GM21528 (cell line): ENCODE measurements around the gene PRKCSH.
"Not testable (repeated sequence)": the region's sequence is repeated elsewhere in the genome, so short reads cannot be mapped to it uniquely, and the experiment has no call there.

Source experiments
- ATAC-seq: cut with Tn5 transposase; IDR thresholded peaks from one replicate; pipeline ENCODE4 v1.9.1; 2021; ENCODE audit warnings: mild to moderate bottlenecking, moderate library complexity; ENCODE audit not compliant: unreplicated experiment, low FRiP score

Gene PRKCSH

DNA sequence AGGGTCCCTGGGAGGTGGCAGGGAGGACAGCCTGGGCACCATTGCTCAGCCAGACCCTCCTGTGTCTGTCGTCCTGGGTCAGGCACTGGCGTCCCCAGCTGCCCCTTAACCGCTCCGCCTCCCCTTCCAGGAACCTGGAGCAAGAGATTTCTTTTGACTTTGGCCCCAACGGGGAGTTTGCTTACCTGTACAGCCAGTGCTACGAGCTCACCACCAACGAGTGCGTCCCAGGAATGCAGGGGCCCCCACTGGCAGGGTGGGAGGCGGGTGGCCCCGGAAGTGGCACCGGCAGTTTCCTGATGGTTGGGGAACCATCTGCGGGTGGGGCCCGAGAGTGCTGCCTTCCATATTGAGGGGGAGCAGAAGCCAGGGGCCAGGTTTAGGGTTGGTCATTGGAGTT lies 13.0 kb downstream of the PRKCSH start:
- ATAC-seq, result no peak

DNA sequence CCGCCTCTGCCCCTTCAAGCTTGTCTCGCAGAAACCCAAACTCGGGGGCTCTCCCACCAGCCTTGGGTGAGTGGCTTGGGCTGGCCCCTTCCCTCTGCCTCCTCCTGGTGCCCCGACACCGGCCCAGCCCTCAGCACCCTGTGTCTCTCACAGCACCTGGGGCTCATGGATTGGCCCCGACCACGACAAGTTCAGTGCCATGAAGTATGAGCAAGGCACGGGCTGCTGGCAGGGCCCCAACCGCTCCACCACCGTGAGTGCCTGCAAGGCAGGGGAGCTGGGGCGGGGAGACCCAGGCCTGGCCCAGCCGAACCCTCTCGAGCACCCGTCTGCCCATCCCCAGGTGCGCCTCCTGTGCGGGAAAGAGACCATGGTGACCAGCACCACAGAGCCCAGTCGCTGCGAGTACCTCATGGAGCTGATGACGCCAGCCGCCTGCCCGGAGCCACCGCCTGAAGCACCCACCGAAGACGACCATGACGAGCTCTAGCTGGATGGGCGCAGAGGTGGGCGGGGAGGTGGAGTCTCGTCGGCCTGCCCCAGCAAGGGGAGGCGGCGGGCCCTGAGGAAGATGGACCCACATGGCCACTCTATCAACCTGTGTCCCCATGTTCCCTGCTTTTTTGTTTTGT lies 13.6 kb downstream of the PRKCSH start:
- no peak for ATAC-seq

GRCh38 chr19:11450570-11451326 lies 15.3 kb downstream of the PRKCSH start:
- ATAC-seq, result no peak

- no peak for ATAC-seq
These were observed 16.0 kb downstream of the PRKCSH start for GRCh38 chr19:11451327-11451870.

- no peak for ATAC-seq
These were observed 16.6 kb downstream of the PRKCSH start for GRCh38 chr19:11451871-11452619.

DNA sequence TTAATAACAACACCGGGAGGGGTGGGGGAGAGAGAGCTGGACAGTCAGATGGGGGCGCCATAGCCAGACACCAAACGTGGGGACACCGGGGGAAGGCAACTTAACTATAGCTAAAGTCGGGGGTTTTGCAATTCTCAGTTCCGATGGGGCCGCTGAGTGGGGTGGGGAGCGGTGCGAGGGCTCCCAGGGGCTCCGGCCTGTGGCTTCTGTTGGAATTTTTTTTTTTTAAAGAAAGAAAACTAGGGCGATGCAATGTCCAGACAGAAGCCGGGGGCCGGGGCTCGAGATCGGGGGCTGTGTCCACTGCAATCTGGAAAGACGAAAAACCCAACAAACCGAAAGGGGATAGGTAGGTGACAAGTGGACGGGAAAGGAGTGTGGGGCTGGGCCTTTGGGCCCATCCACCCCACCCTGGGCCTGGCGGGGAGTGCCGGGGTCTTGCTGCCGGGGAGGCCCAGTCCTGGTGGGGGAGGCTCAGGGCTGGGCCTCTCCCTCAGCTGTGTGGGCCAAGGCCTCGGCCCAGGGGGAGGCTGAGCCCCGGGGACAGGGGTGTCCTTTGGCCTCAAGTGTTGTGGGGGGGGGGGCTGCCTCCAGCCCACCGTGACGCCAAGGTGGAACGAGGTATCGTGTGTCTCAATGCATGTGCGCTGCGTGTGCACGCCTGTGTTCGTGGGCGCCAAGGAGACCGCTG lies 17.3 kb downstream of the PRKCSH start:
- ATAC-seq, result no peak

GRCh38 chr19:11453468-11454341 lies 18.3 kb downstream of the PRKCSH start:
- ATAC-seq, result no peak

- ATAC-seq, result not testable (repeated sequence)
These were observed 19.8 kb downstream of the PRKCSH start for GRCh38 chr19:11455233-11455554.

- no peak for ATAC-seq
These were observed 21.2 kb downstream of the PRKCSH start for GRCh38 chr19:11456659-11457058.

- no peak for ATAC-seq
These were observed 21.7 kb downstream of the PRKCSH start for GRCh38 chr19:11457115-11457514.

- no peak for ATAC-seq
These were observed 22.4 kb downstream of the PRKCSH start for GRCh38 chr19:11457831-11458230.

DNA sequence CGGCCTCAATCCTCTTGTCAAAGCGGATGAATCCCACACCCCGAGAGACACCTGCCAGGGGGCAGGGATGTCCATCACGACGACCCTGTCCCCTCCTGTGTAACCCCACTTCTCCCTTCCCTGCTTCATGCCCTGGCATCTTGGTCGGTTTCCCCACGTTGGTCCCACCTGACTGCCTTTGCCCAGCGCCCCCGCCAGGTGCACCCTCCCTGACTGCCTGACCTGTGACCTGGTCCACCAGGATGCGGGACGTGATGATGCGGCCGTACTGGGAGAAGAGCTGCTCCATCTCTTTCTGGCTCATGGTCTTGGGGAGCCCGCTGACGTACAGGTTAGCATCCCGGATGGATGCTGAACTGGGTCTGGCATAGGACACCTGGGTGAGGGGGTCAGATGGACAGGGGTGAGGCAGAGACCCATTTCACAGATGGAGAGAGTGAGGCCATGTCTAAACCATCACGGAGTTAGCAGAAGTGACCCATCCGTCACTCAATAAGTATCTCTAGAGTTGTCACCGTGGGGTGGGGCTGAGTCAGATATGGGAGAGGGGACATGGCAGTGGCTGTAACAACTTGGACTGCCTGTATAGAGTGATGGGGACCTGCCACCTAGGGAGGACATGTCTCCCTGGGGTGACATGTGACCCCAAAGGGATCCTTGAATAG lies 22.9 kb downstream of the PRKCSH start:
- ATAC-seq, result no peak

GRCh38 chr19:11458912-11459311 lies 23.5 kb downstream of the PRKCSH start:
- not testable (repeated sequence) for ATAC-seq

DNA sequence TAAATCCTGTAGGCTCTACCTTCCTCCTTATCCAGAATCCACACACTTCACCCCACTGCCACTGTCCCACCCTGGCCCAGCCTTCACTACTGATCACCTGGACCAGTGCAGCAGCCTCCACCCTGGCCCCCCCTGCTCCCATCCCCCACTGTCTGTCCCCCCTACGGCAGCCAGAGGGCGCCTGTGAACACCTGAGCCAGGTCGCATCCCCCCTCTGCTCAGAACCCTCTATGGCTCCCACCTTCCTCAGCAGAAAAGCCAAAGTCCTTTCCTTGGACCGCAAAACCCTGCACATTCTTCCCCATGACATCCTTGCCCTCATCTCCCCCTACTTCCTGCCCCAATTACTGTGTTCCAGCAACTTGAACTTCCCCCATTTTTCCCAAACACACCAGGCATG lies 24.8 kb downstream of the PRKCSH start:
- no peak for ATAC-seq

DNA sequence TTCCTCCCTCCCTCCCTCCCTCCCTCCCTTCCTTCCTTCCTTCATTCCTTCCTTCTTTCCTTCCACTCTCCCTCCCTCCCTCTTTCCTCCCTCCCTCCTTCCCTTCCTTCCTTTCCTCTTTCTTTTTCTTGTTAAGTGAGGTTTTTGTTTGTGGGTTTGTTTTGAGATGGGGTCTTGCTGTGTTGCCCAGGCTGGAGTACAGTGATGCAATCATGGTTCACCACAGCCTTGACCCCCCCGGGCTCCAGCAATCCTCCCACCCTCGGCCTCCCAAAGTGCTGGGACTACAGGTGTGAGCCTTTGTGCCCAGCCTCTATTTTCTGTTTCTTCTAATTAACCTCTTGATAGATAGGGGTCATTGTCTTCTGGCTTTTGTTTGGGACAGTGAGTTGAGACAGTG lies 26.0 kb downstream of the PRKCSH start:
- no peak for ATAC-seq

GRCh38 chr19:11463391-11463790 lies 28.0 kb downstream of the PRKCSH start:
- ATAC-seq, result no peak

DNA sequence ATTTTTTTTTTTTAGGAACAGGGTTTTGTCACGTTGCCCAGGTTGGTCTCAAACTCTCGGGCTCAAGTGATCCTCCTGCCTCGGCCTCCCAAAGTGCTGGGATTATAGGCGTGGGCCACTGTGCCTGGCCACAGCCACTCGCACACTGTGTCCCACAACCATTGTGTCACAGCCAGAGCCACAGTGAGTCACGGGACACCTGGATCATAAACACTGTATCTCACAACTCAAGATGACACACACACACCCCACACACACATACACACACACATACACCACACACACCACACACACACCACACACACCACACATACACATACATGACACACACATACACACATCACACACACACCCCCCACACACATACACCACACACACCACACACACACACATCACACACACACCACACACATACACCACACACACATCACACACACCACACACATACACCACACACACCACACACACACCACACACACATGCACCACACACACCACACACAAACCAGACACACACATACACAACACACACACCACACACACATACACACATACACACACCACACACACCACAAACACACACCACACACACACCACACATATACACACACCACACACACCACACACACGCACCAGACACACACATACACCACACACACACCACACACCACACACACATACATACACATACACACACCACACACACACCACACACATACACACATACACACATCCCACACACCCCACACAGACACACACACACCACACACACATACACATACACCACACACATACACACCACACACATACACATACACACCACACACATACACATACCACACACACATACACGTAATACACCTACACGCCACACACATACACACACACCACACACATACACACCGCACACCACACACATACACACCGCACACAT lies 29.2 kb downstream of the PRKCSH start:
- ATAC-seq, result no peak

DNA sequence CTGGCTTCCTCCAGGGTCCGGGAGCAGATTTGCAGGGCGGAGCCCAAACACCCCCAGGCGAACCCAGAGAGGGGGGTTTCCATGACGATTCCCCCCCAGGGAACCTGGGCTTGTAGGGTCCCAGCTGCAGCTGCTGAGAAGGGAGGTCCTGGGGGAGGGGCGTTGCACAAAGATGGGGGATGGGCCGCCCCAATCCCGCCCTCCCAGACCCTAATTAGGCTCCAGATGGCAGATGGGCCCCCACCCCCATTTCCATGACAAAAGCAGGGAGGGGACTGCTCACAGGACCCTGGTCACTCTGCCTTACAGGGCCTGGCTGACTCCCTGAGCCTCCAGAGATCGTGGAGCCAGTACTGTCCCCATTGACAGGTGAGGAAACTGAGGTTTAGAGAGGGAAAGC lies 30.2 kb downstream of the PRKCSH start:
- no peak for ATAC-seq
